Stomach (tissue), 9 donors: ENCODE measurements around the gene CMYA5. TPM values are rescaled to one million over a fixed set of nuclear protein-coding genes. Genes with fewer than 3 reads are reported as not detected.
"Not testable (repeated sequence)": the region's sequence is repeated elsewhere in the genome, so short reads cannot be mapped to it uniquely, and the experiment has no call there.

Experiments used
- DNase-seq, 2 donors: peaks; one replicate each; pipeline versions ENCODE4 v3.0.0 to v3.0.0-alpha.2; 2013 to 2019
- H3K27ac ChIP-seq, 5 donors: fragments of 200-600 bp in 4 of 5; sonication (generic) in 4 of 5; one replicate each; pipeline ENCODE4 v1.5.1; 2013 to 2019; ENCODE audit warnings: mild to moderate bottlenecking in 1 of 5, moderate library complexity in 1 of 5
- H3K27me3 ChIP-seq, 3 donors: fragments of 200-600 bp; sonication (generic); one replicate each; pipeline ENCODE4 v1.5.1; 2017 to 2019; ENCODE audit warnings: mixed run types in 1 of 3
- H3K36me3 ChIP-seq, 4 donors: fragments of 200-600 bp; sonication (generic); 1 replicate in 3 of 4; 2 replicates in 1 of 4; pipeline ENCODE4 v1.5.1; 2016 to 2019
- H3K4me1 ChIP-seq, 4 donors: fragments of 200-600 bp; sonication (generic); one replicate each; pipeline ENCODE4 v1.5.1; 2016 to 2019
- H3K4me3 ChIP-seq, 4 donors: fragments of 200-600 bp; sonication (generic) in 3 of 4; one replicate each; pipeline ENCODE4 v1.5.1; 2016 to 2019; ENCODE audit warnings: mild to moderate bottlenecking in 1 of 4
- H3K9me3 ChIP-seq, 4 donors: fragments of 200-600 bp; sonication (generic); one replicate each; pipeline ENCODE4 v1.5.1; 2016 to 2019
- CTCF ChIP-seq, 7 experiments: fragments of 450-650 bp in 4 of 7; fragments of 200-600 bp in 3 of 7; sonication (generic) in 3 of 7; IDR thresholded peaks; one replicate each; pipeline ENCODE4 v1.5.1; 2016 to 2019; ENCODE audit warnings: antibody characterized with exemption in 7 of 7, control low read depth in 2 of 7, mild to moderate bottlenecking in 1 of 7
- EP300 ChIP-seq: sonication (generic); formaldehyde crosslinking; IDR thresholded peaks from one replicate; pipeline ENCODE4 v1.6.1; 2017; ENCODE audit warnings: antibody characterized with exemption
- POLR2A ChIP-seq, 4 donors: fragments of 450-650 bp; IDR thresholded peaks; one replicate each; pipeline ENCODE4 v1.6.1; 2016; ENCODE audit warnings: antibody characterized with exemption in 4 of 4, control low read depth in 2 of 4, mild to moderate bottlenecking in 1 of 4, moderate library complexity in 1 of 4
- POLR2AphosphoS5 ChIP-seq, 3 donors: sonication (generic); formaldehyde crosslinking; IDR thresholded peaks; one replicate each; pipeline ENCODE4 v1.6.1; 2016; ENCODE audit warnings: antibody characterized with exemption in 3 of 3
- WGBS, 5 donors: extraction: QIAGEN DNeasy Blood & Tissue Kit in 3 of 5; methylation state at CpG; one replicate each; pipeline versions ENCODE4 v1.1.5 to v1.1.7; 2013 to 2018; 5-methylcytosine and 5-hydroxymethylcytosine counted together
- intact Hi-C: fragments of 100-400 bp; cut with DNase I; formaldehyde crosslinking; loops from one replicate; pipeline ENCODE4 v1.15.1; 2023; ENCODE audit warnings: low total_unique reads
- polyA plus RNA-seq, 3 donors: library from polyadenylated mRNA; stranded (reverse); fragments of 200-250 nt; gene quantifications; one replicate each; pipeline ENCODE4 v1.2.3, GENCODE V29; 2013
- total RNA-seq, 5 donors: library from RNA; depleted of rRNA; stranded (reverse); fragments of >200 nt; gene quantifications; one replicate each; pipeline versions ENCODE4 v1.1.0 to v1.2.3, GENCODE V29; 2014 to 2016
- donor health status: healthy with polysubstance abuse.
- donor health status: Bipolar disorder and iron deficiency.
- donor health status: healthy.

CMYA5 gene
- total and polyA plus RNA-seq, 8 donors, result under 0.01 to 13.8 (median 3.4) TPM

GRCh38 chr5:79774855-79775237, 85.2 kb downstream of the CMYA5 start:
- Histone ChIP-seq H3K9me3 (peaks cover 0 to 2% (median 1%) of the 10 kb centered on the region in 4 donors), H3K27ac (no peak overlapping the region), H3K4me1 (no peaks in the 10 kb centered on the region), H3K36me3 (no peaks in the 10 kb centered on the region), H3K4me3 (no peak overlapping the region), H3K27me3 (no peaks in the 10 kb centered on the region)
- 78 to 85% (median 83%) methylated on average over 4 of the region's 4 CpGs for WGBS, 5 donors
- no peak for DNase-seq
- TF ChIP-seq POLR2A (IDR thresholded peaks at IDR 0.05), result no peak
- no peak for TF ChIP-seq POLR2AphosphoS5 (IDR thresholded peaks at IDR 0.05)
- no peak for TF ChIP-seq CTCF (IDR thresholded peaks at IDR 0.05)
- TF ChIP-seq EP300, result no peak
- intact Hi-C loops, result no loop called here

DNA sequence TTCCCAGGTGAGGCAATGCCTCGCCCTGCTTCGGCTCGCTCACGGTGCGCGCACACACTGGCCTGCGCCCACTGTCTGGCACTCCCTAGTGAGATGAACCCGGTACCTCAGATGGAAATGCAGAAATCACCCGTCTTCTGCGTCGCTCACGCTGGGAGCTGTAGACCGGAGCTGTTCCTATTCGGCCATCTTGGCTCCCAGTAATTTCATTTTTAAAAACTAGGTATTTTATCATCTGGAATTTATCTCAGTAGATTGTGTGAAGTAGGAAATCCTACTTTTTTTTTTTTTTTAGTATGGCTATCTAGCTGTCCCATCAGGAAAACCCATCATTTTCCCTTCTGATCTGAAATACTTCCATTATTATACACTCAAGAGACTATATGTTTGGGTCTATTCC, 95.1 kb downstream of the CMYA5 start:
- peak overlapping the region in 1 of 4 donors; percentile 33 for H3K4me3 ChIP-seq
- H3K4me1 ChIP-seq, H3K36me3 ChIP-seq, intact Hi-C loops, H3K27ac ChIP-seq, H3K9me3 ChIP-seq, DNase-seq, H3K27me3 ChIP-seq: not testable (repeated sequence)
- 44 to 79% (median 58%) methylated on average over 7 to 14 of the region's 14 CpGs for WGBS, 5 donors

DNA sequence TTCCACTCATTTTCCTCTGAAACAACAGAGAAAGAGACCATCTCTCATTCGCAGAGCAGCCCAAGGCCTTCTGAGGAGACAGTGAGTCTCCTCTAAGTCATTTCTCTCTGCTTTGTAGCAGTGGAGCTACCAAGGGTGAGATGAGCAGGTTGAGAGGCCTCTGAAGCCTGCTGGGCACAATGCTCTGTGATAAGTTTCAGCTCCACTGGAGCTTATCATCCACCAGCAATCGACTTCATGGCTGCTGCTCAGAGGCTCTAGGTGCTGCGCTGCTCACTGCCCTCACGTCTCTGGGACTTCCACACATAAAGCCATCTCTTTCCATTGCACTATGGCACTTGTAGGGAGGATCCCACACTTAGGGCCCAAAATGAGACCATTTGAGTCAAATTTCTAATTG, 96.3 kb downstream of the CMYA5 start:
- 87 to 98% (median 92%) methylated on average over 4 of the region's 4 CpGs for whole genome bisulfite sequencing, 5 donors
- Histone ChIP-seq H3K27ac (no peak overlapping the region), H3K4me3 (no peak overlapping the region), H3K9me3 (no peaks in the 10 kb centered on the region), H3K4me1 (no peaks in the 10 kb centered on the region), H3K27me3 (no peaks in the 10 kb centered on the region), H3K36me3 (peaks cover 0 to under 1% (median 0%) of the 10 kb centered on the region in 4 donors)
- DNase-seq, result no peak
- no peak for TF ChIP-seq EP300
- no peak for TF ChIP-seq POLR2AphosphoS5 (IDR thresholded peaks at IDR 0.05)
- intact Hi-C loops, result no loop called here

DNA sequence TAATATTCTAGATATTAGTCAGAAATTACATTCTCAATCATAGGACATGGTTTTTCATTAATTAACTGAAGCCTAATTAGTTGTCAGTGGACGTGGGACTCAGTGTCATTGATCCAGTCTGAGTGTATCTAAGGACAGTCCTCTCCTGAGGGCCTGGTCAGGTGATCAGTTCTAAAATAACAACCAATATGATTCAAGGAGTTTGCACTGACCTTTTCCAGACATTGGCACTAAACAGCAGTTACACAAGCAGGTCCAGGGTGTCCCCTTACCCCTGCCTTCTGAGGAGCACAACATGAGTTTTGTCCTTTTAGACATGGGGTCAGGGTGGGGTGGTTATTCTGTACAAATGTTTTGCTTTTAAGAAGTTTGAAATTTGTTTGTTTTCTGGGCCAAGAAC, 97.8 kb downstream of the CMYA5 start:
- no peaks in the 10 kb centered on the region for H3K9me3 ChIP-seq
- intact Hi-C loops, result no loop called here
- TF ChIP-seq POLR2A (IDR thresholded peaks at IDR 0.05) (no peak), CTCF (IDR thresholded peaks at IDR 0.05) (no peak), EP300 (no peak), POLR2AphosphoS5 (IDR thresholded peaks at IDR 0.05) (no peak)
- no peaks in the 10 kb centered on the region for H3K4me1 ChIP-seq
- no peak overlapping the region for H3K4me3 ChIP-seq
- 67 to 88% (median 71%) methylated on average over 1 of the region's 1 CpG for WGBS, 5 donors
- H3K36me3 ChIP-seq, result peaks cover 0 to 12% (median 4%) of the 10 kb centered on the region in 4 donors
- DNase-seq, result no peak
- no peak overlapping the region for H3K27ac ChIP-seq
- H3K27me3 ChIP-seq, result no peaks in the 10 kb centered on the region

DNA sequence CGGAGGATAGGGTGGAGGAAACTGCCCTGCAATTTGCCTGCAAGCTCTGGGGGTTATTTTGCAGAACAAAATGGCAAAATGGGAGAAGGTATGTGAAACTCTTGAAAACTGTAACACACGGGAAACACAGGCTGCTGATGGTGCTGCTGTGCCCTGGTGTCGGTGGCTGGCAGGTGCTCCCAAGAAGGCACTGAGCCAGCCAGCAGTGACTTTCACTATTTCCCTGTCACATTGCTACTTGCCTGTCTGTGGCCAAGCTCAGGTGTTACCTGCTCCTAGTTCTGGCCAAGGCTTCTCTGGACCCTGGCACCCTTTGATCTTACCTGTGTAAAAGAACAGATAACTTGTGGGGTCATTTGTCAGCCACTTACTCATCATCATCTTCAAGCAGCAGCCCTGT, 102.2 kb downstream of the CMYA5 start:
- 67 to 87% (median 79%) methylated on average over 3 of the region's 3 CpGs for WGBS, 5 donors
- H3K9me3 ChIP-seq, result no peaks in the 10 kb centered on the region

More for the DNA sequence above, 102.2 kb downstream of the CMYA5 start:
- TF ChIP-seq POLR2AphosphoS5 (IDR thresholded peaks at IDR 0.05) (no peak), EP300 (no peak), POLR2A (IDR thresholded peaks at IDR 0.05) (no peak), CTCF (IDR thresholded peaks at IDR 0.05) (no peak)
- intact Hi-C loops, result no loop called here
- no peak overlapping the region for H3K4me3 ChIP-seq
- peaks cover 0 to 6% (median 0%) of the 10 kb centered on the region in 4 donors for H3K4me1 ChIP-seq
- H3K27me3 ChIP-seq, result no peaks in the 10 kb centered on the region
- no peak for DNase-seq
- peaks cover 0 to 24% (median 8%) of the 10 kb centered on the region in 4 donors for H3K36me3 ChIP-seq
- no peak overlapping the region for H3K27ac ChIP-seq
